DMS 273 (cell line): ENCODE results near the gene POLN.

Experiments
- DNase-seq: peaks from one replicate; lab custom pipeline; 2025; ENCODE audit not compliant: unreplicated experiment; lab: John Stamatoyannopoulos, UW

The POLN gene

GRCh38 chr4:2062168-2062807 is 179.6 kb downstream of the POLN start:
- DNase-seq, result no peak

GRCh38 chr4:2061186-2062131 is 180.5 kb downstream of the POLN start:
- no peak for DNase-seq

- DNase-seq, result no peak
Measured at GRCh38 chr4:2060611-2061185, 181.2 kb downstream of the POLN start.

- peak; percentile 70 for DNase-seq
Measured at GRCh38 chr4:2059726-2060602, 182.0 kb downstream of the POLN start.

- DNase-seq, result peak; percentile 81
Measured at GRCh38 chr4:2059046-2059725, 182.7 kb downstream of the POLN start, which contains the start of gene NAT8L. Gene NAT8L, plus strand, starts transcription at chr4:2059327. Its CDS starts 185 bp downstream, at chr4:2059512.

GRCh38 chr4:2058264-2059045 is 183.5 kb downstream of the POLN start:
- peak; percentile 64 for DNase-seq

- DNase-seq, result no peak
Measured at GRCh38 chr4:2057382-2058065, 184.4 kb downstream of the POLN start.

GRCh38 chr4:2054217-2054616 is 187.7 kb downstream of the POLN start:
- DNase-seq, result no peak

- no peak for DNase-seq
Measured at GRCh38 chr4:2051086-2051485, 190.8 kb downstream of the POLN start.

GRCh38 chr4:2049811-2050210 is 192.1 kb downstream of the POLN start:
- no peak for DNase-seq

GRCh38 chr4:2049381-2049780 is 192.5 kb downstream of the POLN start:
- no peak for DNase-seq

GRCh38 chr4:2048831-2049230 is 193.1 kb downstream of the POLN start:
- no peak for DNase-seq

GRCh38 chr4:2047781-2048581 is 193.9 kb downstream of the POLN start:
- no peak for DNase-seq

- DNase-seq, result no peak
Measured at GRCh38 chr4:2047031-2047660, 194.8 kb downstream of the POLN start.

GRCh38 chr4:2046031-2046961 is 195.6 kb downstream of the POLN start:
- DNase-seq, result no peak

- no peak for DNase-seq
Measured at GRCh38 chr4:2045518-2045951, 196.4 kb downstream of the POLN start.
